Fibroblast of lung (primary cell): ENCODE measurements around the gene PXDN. TPM values are rescaled to one million over a fixed set of nuclear protein-coding genes. Genes with fewer than 3 reads are reported as not detected.

ENCODE experiments used
- DNase-seq, 2 donors: peaks; one replicate each; pipeline versions ENCODE4 v3.0.0 to v3.0.0-alpha.2; 2010; ENCODE audit warnings: low read depth in 2 of 2
- H2AFZ ChIP-seq: 2 replicates; pipeline ENCODE4 v1.5.1; 2012; ENCODE audit warnings: low read length, control low read depth, inconsistent platforms
- H3K27ac ChIP-seq: 2 replicates; pipeline ENCODE4 v1.5.1; 2011; ENCODE audit warnings: low read length, control low read depth; ENCODE audit not compliant: insufficient read depth
- H3K27me3 ChIP-seq: 2 replicates; pipeline ENCODE4 v1.5.1; 2011; ENCODE audit warnings: mild to moderate bottlenecking, low read length; ENCODE audit not compliant: control insufficient read depth, insufficient read depth
- H3K36me3 ChIP-seq: 2 replicates; pipeline ENCODE4 v1.5.1; 2011; ENCODE audit warnings: low read length; ENCODE audit not compliant: control insufficient read depth, insufficient read depth
- H3K4me1 ChIP-seq: 2 replicates; pipeline ENCODE4 v1.5.1; 2011; ENCODE audit warnings: low read length; ENCODE audit not compliant: control insufficient read depth, insufficient read depth; ENCODE audit errors: extremely low read depth
- H3K4me2 ChIP-seq: 2 replicates; pipeline ENCODE4 v1.5.1; 2011; ENCODE audit warnings: low read length, control low read depth; ENCODE audit not compliant: insufficient read depth; ENCODE audit errors: extremely low read depth
- H3K4me3 ChIP-seq, 4 experiments: fragments of 200-600 bp in 1 of 4; sonication (generic) in 1 of 4; replicated peaks in 1 of 4; 2 replicates each; pipeline ENCODE4 v1.5.1; 2011 to 2016; ENCODE audit warnings: low read length in 4 of 4, low read depth in 3 of 4, mild to moderate bottlenecking in 3 of 4, control low read depth in 2 of 4, inconsistent platforms in 1 of 4, mixed read lengths in 1 of 4; ENCODE audit not compliant: insufficient read depth in 1 of 4; ENCODE audit errors: control extremely low read depth in 1 of 4
- H3K79me2 ChIP-seq: 2 replicates; pipeline ENCODE4 v1.5.1; 2012; ENCODE audit warnings: mild to moderate bottlenecking, low read length, inconsistent platforms; ENCODE audit not compliant: control insufficient read depth, insufficient read depth
- H3K9ac ChIP-seq: 2 replicates; pipeline ENCODE4 v1.5.1; 2011; ENCODE audit warnings: mild to moderate bottlenecking, low read length, control low read depth; ENCODE audit not compliant: insufficient read depth
- H3K9me3 ChIP-seq: 2 replicates; pipeline ENCODE4 v1.5.1; 2012; ENCODE audit warnings: low read depth, low read length; ENCODE audit not compliant: control insufficient read depth, insufficient read depth
- H4K20me1 ChIP-seq: 2 replicates; pipeline ENCODE4 v1.5.1; 2011; ENCODE audit warnings: low read length; ENCODE audit not compliant: control insufficient read depth, insufficient read depth; ENCODE audit errors: extremely low read depth
- CTCF ChIP-seq, 2 donors: IDR thresholded peaks in 1 of 2; conservative IDR thresholded peaks in 1 of 2; 1 replicate in 1 of 2; 2 replicates in 1 of 2; pipeline ENCODE4 v1.5.1; 2011 to 2012; ENCODE audit warnings: low read length in 2 of 2, control low read depth in 1 of 2, inconsistent platforms in 1 of 2, low read depth in 1 of 2, mild to moderate bottlenecking in 1 of 2
- EZH2 ChIP-seq: IDR thresholded peaks from 2 replicates; pipeline ENCODE4 v1.5.1; 2012; ENCODE audit warnings: low read length, control low read depth, mild to moderate bottlenecking; ENCODE audit errors: missing control alignments
- polyA plus RNA-seq, 2 donors: library from polyadenylated mRNA; depleted of rRNA in 1 of 2; stranded (reverse) in 1 of 2; unstranded in 1 of 2; fragments of >200 nt; gene quantifications; 2 replicates each; pipeline ENCODE4 v1.2.1, GENCODE V29; 2011 to 2012; ENCODE audit warnings: missing spikeins in 1 of 2
- total RNA-seq: library from RNA; depleted of rRNA; stranded (reverse); fragments of >200 nt; gene quantifications from 2 replicates; pipeline ENCODE4 v1.2.1, GENCODE V29; 2014

The PXDN gene
- total and polyA plus RNA-seq, 2 donors (not counting 1 experiment from before 2014, with no cell fraction given): 153 to 298 TPM

- H3K4me2 ChIP-seq: no peak overlapping the region
- H3K79me2 ChIP-seq: no peaks in the 10 kb centered on the region
- H3K9ac ChIP-seq: no peak overlapping the region
- H3K4me1 ChIP-seq: no peaks in the 10 kb centered on the region
- no peaks in the 10 kb centered on the region for H3K9me3 ChIP-seq
- H3K27ac ChIP-seq: no peak overlapping the region
- no peak overlapping the region for H2AFZ ChIP-seq
- no peaks in the 10 kb centered on the region for H4K20me1 ChIP-seq
- DNase-seq: no peak
- no peaks in the 10 kb centered on the region for H3K27me3 ChIP-seq
- TF ChIP-seq EZH2 (no peak), CTCF (conservative IDR thresholded peaks at IDR 0.05 in 1 of 2, IDR thresholded peaks at IDR 0.05 in 1 of 2; ENCODE audit: low read depth in 1 of 2, low read length in 2 of 2) (no peak)
- H3K36me3 ChIP-seq: no peaks in the 10 kb centered on the region
- no peak overlapping the region for H3K4me3 ChIP-seq
Measured at GRCh38 chr2:1619556-1619955, 124.8 kb downstream of the PXDN start.

- H3K9me3 ChIP-seq: no peaks in the 10 kb centered on the region
- H3K79me2 ChIP-seq: no peaks in the 10 kb centered on the region
- no peaks in the 10 kb centered on the region for H3K36me3 ChIP-seq
- no peak for TF ChIP-seq CTCF (conservative IDR thresholded peaks at IDR 0.05 in 1 of 2, IDR thresholded peaks at IDR 0.05 in 1 of 2; ENCODE audit: low read depth in 1 of 2, low read length in 2 of 2)
- no peak for TF ChIP-seq EZH2
- no peak overlapping the region for H2AFZ ChIP-seq
- H3K27ac ChIP-seq: no peak overlapping the region
- no peaks in the 10 kb centered on the region for H3K4me1 ChIP-seq
- no peak overlapping the region for H3K9ac ChIP-seq
- H3K27me3 ChIP-seq: no peaks in the 10 kb centered on the region
- no peaks in the 10 kb centered on the region for H4K20me1 ChIP-seq
- no peak overlapping the region for H3K4me3 ChIP-seq
- no peak for DNase-seq
- H3K4me2 ChIP-seq: no peak overlapping the region
Measured at GRCh38 chr2:1618974-1619373, 125.3 kb downstream of the PXDN start.

- H4K20me1 ChIP-seq: no peaks in the 10 kb centered on the region
- H3K4me3 ChIP-seq: no peak overlapping the region
- no peak for TF ChIP-seq CTCF (conservative IDR thresholded peaks at IDR 0.05 in 1 of 2, IDR thresholded peaks at IDR 0.05 in 1 of 2; ENCODE audit: low read depth in 1 of 2, low read length in 2 of 2)
- no peak for TF ChIP-seq EZH2
- no peaks in the 10 kb centered on the region for H3K9me3 ChIP-seq
- H3K36me3 ChIP-seq: no peaks in the 10 kb centered on the region
- H3K9ac ChIP-seq: no peak overlapping the region
- DNase-seq: no peak
- no peak overlapping the region for H2AFZ ChIP-seq
- no peaks in the 10 kb centered on the region for H3K79me2 ChIP-seq
- no peak overlapping the region for H3K27ac ChIP-seq
- H3K4me2 ChIP-seq: no peak overlapping the region
- H3K27me3 ChIP-seq: no peaks in the 10 kb centered on the region
- no peaks in the 10 kb centered on the region for H3K4me1 ChIP-seq
Measured at GRCh38 chr2:1618191-1618961, 125.9 kb downstream of the PXDN start.
